Islet of Langerhans (tissue), 1 donor: ENCODE results near the gene ADH6.
"Not testable (repeated sequence)": the region's sequence is repeated elsewhere in the genome, so short reads cannot be mapped to it uniquely, and the experiment has no call there.

Experiments
- FAIRE-seq: peaks from one replicate; lab custom pipeline; 2011; peaks lifted over from hg19 to GRCh38; lab: Jason Lieb, UNC

Gene ADH6

DNA sequence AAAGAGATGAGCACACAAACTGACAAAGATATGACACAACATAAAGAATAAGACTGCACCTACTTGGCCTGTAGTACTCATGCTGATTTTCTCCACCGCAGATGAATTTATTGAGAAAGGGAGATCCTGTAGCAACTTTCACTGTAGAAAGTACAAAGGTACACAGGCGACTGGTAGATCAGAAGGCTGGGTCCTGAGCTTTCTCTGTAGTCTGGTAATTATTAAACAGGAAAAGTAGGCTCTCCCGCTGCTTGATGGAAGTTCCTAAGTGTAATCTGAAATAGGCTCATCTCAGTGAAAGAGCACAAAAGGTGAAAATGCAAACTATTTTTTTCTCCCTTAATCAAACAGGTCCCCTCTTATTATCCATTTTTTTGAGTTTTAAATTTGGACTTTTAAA, at the start of gene ADH6:
TSS of gene ADH6 (minus strand) at position 175 of the 400 bp plus-strand sequence. CDS start at position 81, 94 bp downstream.
- peak; percentile 41 for FAIRE-seq

DNA sequence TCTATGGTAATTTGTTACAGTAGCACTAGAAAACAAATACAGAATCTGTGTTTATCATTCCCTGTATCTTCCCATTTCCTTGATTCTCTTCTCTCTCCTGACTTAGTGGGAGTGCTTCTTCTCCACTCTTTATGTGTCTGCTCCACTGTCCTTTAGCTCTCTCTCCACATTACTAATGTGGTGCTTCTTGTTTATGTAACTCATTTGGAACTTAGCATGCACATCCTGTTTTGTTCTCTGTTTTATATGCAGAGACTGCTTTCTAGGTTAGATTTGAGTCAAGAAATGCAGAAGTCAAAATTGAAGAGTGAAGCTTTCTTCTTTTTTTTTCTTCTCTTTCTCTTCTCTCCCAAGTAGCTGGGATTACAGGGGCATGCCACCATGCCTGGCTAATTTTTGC, 45.9 kb upstream of the ADH6 start:
- no peak for FAIRE-seq

DNA sequence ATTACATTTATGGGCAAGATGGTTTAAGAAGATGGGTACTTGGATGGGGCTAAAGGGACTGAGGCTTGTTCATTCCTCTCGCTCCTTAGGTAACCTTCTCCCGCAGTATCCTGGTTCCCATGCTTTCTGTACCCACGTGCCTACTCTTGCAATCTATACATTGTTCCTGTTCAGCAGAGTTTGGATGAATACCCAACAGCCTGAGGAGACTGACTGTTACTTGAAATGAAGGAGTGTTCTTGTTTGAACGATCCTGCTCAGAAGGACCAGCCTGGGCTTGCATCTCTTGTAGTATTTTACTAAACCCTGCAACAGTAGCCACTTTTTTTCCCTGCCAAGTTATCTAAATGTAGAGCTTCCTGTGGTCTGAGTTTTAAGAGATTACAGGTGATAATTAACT, 33.7 kb upstream of the ADH6 start:
- no peak for FAIRE-seq

DNA sequence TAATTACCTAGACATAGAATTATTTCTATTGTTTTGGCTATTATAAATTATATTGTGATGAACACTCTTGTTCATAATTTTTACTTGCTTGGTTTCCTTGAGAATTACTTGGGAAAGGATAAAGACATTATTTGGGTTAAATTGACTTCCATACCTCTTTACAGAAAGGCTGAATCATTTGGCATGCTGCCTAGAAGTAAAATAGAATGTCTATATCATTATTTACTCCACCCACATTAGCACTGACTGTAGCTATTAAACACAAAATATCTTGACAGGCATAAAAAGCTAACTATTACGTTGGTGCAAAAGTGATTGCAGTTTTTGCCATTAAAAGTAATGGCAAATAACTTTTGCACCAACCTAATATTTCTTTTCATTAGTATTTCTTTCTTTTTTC, 29.7 kb upstream of the ADH6 start:
- FAIRE-seq, result no peak

DNA sequence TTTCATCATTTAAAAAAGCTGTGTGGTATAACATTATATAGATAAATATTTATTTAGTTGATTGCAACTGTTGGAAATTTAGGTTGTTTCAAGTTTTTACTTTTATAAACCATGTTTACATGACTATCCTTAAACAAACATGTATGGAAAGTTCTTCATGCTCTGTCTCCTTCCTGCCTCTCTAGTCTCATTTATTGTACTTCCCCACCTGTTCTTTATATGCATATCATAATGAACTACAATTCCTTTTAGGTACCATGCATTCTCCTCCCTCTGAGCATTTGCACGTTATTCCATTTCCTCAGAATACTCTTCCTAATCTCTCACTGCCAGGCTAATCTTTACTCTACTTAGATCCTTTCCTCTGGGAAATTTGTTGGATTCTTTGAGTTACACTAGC, 16.9 kb upstream of the ADH6 start:
- no peak for FAIRE-seq

DNA sequence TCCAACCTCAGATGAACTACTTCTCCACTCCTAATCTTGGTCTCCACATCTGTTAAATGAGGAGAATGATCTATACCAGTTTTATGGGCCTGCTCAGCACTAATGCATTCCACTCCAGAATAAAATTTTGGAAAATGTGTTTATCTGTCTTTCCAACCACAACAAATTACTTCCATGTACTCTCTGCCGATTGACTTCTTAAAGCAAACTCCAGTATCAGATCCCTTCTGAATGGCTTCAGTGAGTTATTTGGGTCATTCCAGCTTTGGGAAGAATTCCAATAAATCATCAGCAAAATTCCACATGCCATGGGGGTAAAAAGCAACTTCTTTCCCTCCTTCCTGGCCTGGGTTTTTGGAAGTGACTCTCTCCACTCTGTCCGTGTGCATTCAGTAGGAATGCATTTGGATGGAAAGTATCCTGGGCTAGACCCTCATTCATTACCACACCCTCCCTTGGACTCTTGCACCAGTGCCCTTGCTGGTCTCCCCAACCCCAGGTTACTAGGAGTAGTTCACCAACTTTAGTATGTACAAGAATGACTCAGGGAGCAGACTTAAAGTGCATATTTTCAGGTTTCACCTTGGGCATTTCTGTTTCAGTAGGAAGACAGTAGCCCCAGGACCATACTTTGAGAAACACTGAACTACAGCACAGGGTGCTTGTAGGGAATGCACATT, 15.4 kb upstream of the ADH6 start:
- no peak for FAIRE-seq

DNA sequence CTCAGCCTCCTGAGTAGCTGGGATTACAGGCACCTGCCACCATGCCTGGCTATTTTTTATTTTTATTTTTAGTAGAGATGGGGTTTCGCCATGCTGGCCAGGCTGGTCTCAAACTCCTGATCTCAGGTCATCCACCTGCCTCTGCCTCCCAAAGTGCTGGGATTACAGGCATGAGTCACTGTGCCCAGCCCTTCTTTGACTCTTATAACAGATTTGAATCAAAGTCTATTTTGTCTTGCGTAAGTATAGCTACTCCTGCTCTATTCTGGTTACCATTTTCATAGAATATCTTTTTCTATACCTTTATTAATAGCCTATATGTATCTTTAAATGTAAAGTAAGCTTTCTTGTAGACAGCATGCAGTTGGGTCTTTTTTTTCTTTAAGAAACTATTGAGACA, 14.4 kb upstream of the ADH6 start:
- FAIRE-seq, result not testable (repeated sequence)

DNA sequence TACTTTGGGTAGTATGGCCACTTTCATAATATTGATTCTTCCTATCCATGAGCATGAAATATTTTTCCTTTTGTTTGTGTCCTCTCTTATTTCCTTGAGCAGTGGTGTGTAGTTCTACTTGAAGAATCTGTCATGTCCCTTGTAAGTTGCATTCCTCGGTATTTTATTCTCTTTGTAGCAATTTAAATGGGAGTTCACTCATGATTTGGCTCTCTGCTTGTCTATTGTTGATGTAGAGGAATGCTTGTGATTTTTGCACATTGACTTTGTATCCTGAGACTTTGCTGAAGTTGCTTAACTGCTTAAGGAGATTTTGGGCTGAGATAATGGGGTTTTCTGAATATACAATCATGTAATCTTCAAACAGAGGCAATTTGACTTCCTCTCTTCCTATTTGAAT, 9.7 kb upstream of the ADH6 start:
- FAIRE-seq, result not testable (repeated sequence)

DNA sequence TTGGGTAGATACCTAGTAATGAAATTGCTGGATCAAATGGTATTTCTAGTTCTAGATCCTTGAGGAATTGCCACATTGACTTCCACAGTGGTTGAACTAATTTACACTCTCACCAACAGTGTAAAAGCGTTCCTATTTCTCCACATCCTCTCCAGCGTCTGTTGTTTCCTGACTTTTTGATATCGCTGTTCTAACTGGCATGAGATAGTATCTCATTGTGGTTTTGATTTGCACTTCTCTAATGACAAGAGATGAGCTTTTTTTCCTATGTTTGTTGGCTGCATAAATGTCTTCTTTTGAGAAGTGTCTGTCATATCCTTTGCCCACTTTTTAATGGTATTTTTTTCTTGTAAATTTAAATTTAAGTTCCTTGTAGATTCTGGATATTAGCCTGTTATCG, 8.6 kb upstream of the ADH6 start:
- not testable (repeated sequence) for FAIRE-seq

DNA sequence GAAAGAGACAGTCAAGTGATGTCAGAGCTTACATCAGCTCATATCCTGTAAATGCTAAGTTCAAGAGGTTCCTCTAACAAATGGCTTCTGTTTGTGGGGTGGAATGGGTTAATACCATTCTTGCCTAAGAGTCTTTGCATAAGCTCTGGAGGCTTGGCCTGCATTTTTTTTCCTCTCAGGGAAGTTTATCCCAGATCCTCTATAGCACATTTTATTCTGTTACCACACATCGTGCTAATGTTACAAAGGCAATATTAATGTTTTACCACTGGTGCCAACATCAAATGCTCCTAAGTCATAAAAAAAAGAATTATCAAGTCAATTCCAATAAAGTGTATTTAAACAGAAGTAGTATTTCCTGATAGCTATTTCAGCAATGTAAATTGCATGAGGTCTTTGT, 2.9 kb upstream of the ADH6 start:
- no peak for FAIRE-seq

DNA sequence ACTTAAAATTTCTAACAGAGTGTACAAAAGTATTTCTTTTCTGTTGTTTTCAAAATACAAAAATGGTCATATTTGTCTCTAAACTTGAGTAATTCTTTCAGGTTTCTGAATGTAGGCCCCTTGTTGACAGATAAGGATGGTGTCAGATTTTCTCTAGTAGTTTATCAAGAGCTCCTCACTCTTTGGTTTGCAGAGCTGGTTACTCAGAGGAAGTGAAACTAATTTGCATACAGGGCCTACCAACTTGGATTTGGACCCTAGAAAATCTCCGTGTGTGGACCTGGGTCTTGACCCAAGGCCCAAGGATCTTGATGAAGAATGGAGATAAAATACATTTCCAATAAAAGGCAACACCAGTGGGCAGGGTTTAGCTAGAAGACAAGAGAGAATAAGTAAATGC, 433 bp upstream of the ADH6 start:
- no peak for FAIRE-seq

DNA sequence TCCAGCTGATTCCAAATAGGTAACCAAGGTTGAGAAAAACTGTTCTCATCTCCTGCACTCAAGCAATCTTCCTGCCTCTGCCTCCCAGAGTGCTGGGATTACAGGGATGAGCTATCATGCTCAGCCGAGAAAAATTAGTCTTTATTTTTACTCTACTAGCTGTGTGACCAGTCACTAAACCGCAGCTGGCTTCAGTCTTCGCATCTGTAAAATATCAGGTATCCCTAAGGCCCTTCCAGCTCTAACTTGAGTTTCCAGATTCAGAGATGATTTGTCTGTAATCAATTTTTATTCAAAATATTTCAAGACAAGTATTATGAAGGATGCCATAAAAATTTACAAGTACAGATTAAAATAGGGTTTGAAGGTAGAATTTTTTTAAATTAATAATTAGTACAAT, 3.5 kb downstream of the ADH6 start:
- FAIRE-seq, result no peak

DNA sequence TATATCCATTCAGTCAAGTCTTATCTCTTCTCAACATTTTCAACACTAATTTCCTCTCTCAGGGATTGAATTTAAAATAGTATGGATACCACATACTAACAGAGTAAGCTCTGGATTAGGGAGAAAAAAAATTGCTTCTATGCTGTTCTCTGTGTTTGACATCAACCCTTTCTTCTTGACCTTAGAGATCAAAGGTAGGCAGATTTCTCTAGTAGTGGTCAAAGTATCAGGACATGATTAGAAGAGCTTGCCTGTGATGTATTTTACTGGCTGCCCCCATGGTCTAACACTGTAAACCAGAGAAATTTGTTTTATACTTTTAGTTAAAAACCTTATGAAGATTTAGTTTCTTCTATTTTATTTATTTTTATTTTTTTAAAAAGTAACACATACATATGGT, 8.3 kb downstream of the ADH6 start:
- no peak for FAIRE-seq

DNA sequence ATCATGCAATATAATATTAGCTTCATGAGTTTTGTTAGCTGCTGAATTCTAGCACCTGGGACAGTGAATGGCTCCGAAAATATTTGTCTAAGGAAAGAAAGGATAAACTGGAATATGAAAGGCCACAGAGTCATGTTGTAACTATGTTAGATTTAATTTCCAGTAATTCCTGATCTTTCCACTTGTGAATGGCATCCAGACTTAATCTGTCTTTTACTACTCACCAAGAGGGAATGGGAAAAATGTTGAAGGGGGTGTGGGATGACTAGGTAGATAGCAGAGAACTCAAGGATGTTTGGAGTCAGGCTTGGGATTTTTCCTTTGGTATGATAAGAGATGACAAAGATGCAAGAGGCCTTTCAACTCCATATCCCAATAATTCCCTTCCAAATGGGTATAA, 9.4 kb downstream of the ADH6 start:
- no peak for FAIRE-seq

DNA sequence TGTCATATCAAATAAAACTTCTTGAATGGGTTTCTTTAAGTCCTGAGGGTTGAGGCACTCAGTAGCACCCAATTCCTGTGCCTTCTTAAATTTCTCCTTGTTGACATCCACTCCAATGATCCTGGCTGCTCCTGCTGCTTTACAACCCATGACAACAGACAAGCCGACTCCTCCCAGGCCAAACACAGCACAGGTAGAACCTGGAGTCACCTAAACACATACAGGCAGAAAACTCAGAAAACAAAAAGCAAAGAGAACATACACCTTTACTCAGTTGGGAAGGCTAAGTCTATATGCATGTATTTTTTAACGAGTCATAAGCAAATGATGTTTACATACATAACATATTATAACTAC, 10.3 kb downstream of the ADH6 start:
- FAIRE-seq, result no peak

DNA sequence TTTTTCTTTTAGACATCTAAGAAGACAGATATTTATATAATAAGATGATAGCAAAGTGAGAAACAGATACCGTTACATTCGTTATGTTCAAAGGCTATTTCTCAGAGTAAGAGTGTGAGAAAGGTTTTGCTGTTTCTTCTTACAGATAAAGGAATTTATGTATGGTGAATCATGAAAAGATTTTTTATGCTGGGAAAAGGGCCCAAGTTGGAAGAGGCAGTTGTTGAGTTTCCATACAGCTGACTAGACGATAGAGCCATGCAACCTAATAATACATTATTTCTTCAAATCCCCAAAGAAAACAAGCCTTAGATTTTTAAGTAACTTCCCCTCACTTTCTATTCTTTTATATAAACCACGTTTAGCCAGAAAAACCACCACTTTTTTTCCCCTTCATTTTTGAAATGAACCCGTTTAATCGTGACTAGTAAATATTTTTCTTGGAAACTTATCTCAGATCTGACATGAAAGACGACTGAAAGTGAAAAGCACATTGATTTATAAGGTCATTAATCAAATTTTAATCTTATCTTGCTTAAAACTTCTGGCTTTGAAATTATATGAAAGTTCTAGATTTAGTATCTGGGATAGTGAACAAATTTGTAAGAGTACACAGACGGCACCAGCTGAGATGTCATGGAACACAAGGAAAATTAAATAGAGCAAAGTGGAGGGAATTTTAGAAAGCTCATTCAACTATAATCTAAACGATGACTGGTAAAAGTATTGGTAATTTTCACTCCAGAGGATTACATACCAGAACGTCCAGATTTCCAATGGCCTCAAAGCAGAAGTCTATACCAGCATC, 10.9 kb downstream of the ADH6 start:
- no peak for FAIRE-seq

DNA sequence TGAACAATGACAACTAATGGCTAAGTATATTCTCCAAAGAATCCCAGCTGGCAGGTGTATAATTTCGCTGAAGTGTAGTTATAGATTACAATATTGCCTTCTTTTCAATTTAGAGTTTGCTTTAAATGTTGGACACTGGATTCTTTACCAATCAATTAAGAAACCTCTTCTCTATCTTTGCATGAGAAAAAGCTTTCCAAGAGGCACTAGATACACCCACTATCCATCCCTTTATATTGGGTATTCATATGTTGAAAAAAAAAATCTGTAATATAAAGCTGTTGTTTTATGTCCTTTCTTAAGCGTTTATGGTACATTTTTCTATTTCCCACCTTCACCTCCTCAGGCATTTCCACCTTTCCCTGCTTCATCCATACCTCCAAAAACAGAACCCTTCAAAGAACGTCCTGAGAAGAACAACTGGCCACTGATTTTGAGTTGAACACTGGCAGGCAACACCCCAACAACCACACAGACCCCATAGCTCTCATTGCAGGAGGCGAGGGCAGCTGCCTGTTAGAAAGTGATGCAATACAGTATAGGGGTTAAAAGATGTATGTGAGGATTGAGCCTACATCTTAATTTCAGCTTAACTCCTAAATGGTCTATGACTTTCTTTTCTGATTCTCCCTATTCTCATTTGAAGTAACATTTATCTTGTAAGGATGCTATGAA, 11.8 kb downstream of the ADH6 start:
- no peak for FAIRE-seq

DNA sequence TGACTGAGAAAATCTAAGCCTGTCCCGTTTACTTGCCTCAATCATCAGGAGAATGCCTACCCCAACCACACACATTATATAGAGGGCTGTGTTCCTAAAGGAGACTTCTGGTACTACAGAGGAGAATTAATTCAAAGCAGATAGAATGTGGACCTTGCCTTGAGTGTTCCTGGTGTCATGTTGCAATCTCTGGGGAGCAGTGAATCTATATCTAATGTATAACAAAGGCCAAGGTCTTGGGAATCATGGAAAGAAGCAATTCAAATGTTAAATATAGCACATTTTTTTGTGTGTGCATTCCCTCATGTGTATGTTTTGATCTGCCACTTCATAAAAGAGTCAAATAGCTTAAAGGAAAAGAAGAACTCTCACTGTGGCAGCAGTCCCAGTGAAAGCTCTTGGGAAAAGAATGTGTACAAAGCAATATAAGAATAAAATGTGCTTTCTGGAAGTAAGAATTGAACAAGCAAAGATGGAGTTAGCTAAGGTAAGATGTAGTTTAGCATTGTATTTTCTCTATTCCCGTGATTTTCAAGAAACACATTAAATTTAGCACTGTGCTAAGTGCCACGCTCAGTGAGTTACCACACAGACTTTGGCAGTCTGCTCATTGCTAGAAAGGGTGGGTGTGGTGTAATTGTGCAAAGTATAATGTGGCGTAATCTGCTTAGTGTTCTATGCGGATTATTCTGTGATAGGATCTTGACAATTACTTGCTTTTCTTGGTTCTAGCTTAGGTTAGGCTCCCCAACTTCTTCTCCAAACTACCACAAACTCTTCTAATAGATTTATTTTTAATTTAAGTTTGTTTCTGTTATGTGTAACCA, 13.7 kb downstream of the ADH6 start:
- FAIRE-seq, result no peak

DNA sequence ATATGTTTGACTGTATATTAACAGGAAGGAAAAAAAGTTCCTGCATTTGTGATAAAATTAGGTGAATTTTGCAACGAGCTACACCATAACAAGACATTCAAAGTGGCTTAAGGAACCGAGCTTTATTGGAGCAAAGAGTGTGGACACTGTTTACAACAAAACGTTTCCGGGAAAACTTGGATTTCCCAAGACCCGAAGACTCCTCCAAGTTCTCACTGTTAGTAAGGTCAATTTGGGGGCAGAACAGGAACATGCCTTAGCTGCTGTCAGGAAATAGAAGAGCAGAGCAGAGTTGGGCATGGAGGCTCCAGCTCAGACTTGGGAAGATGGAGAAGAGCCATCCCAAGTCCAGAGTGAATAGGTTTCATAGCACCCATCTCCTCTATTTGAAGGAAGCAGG, 16.5 kb downstream of the ADH6 start:
- FAIRE-seq, result no peak

DNA sequence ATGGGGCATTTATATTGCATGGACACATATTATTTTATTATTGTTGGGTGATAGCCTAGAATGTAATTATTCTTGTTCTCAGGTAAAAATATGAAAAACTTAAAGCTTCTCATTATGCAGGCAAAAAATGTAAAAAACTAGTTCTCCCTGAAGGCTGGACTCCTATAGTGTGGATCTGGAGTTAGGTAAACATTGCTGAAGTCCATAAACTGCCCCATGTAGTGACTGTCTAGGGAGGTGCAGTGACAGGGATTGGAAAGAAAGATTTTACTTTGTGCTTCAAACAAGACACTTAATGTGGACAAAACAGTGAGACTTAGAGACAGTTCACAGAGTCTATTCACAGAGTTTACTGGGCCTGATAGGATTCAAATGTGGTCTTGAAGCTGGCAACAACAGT, 17.0 kb downstream of the ADH6 start:
- FAIRE-seq, result no peak

DNA sequence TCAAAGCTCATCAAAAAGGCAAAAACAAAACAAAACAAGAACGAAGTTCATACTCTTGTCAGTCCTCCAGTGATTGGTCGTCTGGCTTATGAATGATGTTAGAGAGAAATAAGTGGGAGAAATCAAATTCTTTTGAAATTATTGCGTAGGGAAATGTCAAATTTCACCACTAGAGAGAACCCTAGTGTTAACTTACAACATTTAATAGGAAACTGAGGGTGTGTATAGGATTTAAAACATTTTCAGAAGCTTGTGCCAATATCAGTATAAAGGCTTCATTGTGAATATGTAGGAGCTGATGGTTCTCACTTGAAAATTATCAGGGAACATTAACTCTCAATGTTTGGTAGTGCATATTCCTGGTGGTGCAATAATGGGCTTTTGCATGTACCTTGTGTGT, 17.4 kb downstream of the ADH6 start:
- FAIRE-seq, result no peak

DNA sequence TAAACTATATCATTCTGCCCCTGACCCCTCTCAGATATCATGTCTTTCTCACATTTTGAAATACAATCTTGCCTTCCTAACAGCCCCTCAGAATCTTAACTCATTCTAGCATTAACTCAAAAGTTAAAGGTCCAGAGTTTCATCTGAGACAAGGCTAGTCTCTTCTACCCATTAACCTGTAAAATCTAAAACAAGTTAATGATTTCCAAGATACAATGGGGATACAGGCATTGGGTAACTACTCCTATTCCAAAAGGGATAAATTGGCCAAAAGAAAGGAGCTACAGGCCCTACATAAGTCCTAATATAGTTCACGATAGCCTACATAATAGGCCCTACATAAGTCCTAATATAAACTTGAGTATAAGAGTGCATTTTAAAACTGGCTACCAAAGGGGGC, 18.9 kb downstream of the ADH6 start:
- FAIRE-seq, result no peak

DNA sequence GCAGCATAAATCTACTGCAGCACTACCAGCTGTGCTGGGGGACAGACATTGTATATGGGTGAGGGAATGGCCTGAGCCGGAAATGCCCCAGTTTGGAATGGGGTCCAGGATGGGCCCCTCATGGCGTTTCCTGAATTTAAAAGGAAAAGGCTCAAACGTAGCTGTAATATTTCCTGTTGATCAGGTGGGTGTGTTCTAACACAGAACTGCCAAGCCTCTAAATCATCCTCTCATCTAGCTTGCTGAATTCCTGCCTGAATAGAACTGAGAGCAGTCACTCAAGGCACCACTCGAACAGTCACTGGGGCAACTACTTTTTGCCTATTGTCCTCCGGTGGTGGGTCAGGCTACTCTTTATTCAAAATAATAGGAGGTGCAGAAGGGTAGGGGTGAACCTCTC, 28.7 kb downstream of the ADH6 start:
- no peak for FAIRE-seq
